RWPE1 (cell line): ENCODE data around the gene NHS.

Source experiments
- CTCF ChIA-PET: fragments of 350-600 bp; sonication (Branson Sonifier 250); formaldehyde crosslinking; extraction: SDS; loops from one replicate; lab custom pipeline; 2021; lab: Yijun Ruan, JAX
- POLR2A ChIA-PET: fragments of 400-600 bp; formaldehyde crosslinking; extraction: SDS; loops from one replicate; lab custom pipeline; 2020; ENCODE audit warnings: antibody characterized with exemption; ENCODE audit not compliant: low non-redundant PET; lab: Yijun Ruan, JAX
- DNase-seq: peaks from one replicate; pipeline ENCODE4 v3.0.0; 2012; ENCODE audit warnings: low spot score
- H3K27ac ChIP-seq: fragments of 450-650 bp; 2 replicates; pipeline ENCODE4 v1.5.1; 2017
- TF ChIP-seq, protein P1 (sequence below): fragments of 450-650 bp; conservative IDR thresholded peaks from 2 replicates; pipeline ENCODE4 v1.5.1; 2017; ENCODE audit warnings: low read depth, mild to moderate bottlenecking

Gene NHS

GRCh38 chrX:17374619-17375366 lies at the start of gene NHS:
Gene NHS (plus strand): TSS chrX:17375200. CDS start chrX:17375758, 558 bp downstream.
- peak; percentile 69 for DNase-seq
- ChIA-PET POLR2A (no interaction called here), CTCF (no interaction called here)
- TF ChIP-seq, protein P1, sequence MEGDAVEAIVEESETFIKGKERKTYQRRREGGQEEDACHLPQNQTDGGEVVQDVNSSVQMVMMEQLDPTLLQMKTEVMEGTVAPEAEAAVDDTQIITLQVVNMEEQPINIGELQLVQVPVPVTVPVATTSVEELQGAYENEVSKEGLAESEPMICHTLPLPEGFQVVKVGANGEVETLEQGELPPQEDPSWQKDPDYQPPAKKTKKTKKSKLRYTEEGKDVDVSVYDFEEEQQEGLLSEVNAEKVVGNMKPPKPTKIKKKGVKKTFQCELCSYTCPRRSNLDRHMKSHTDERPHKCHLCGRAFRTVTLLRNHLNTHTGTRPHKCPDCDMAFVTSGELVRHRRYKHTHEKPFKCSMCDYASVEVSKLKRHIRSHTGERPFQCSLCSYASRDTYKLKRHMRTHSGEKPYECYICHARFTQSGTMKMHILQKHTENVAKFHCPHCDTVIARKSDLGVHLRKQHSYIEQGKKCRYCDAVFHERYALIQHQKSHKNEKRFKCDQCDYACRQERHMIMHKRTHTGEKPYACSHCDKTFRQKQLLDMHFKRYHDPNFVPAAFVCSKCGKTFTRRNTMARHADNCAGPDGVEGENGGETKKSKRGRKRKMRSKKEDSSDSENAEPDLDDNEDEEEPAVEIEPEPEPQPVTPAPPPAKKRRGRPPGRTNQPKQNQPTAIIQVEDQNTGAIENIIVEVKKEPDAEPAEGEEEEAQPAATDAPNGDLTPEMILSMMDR, result peak; percentile 68
- H3K27ac ChIP-seq, result peak within 1 kb of the TSS; percentile 85

- ChIA-PET CTCF (no interaction called here), POLR2A (no interaction called here)
- no peak overlapping the region for H3K27ac ChIP-seq
- TF ChIP-seq, protein P1, result no peak
- no peak for DNase-seq
These were observed 46.2 kb upstream of the NHS start for GRCh38 chrX:17328837-17329236.

GRCh38 chrX:17336377-17336776 lies 38.6 kb upstream of the NHS start:
- POLR2A ChIA-PET, result no interaction called here
- H3K27ac ChIP-seq, result no peak overlapping the region
- DNase-seq, result no peak
- TF ChIP-seq, protein P1, result no peak
- CTCF ChIA-PET, result no interaction called here

GRCh38 chrX:17355976-17356375 lies 19.0 kb upstream of the NHS start:
- no peak for DNase-seq
- no peak overlapping the region for H3K27ac ChIP-seq
- TF ChIP-seq, protein P1, result no peak
- CTCF ChIA-PET, result no interaction called here
- POLR2A ChIA-PET, result no interaction called here

DNA sequence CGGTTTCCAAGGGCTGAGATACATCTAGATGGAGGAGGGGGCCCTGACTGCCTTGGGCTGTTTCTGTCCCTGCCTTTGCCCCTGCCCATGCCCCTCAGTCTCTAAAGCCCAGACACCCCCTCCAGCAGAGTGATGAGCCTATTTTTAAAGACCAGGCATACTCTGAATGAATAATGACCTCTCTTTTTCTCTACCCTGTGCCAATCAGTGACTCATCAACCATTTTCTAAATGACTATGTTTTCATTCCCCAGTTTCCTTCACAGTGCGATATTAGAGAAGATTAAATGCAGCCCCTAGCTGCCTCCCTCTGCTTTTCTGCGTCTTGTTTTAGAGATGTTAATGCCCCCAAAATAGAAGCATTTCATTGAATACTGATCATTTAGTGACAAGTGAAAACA lies 15.5 kb upstream of the NHS start:
- no peak overlapping the region for H3K27ac ChIP-seq
- no peak for DNase-seq
- POLR2A ChIA-PET, result no interaction called here
- CTCF ChIA-PET, result no interaction called here
- TF ChIP-seq, protein P1, result no peak

DNA sequence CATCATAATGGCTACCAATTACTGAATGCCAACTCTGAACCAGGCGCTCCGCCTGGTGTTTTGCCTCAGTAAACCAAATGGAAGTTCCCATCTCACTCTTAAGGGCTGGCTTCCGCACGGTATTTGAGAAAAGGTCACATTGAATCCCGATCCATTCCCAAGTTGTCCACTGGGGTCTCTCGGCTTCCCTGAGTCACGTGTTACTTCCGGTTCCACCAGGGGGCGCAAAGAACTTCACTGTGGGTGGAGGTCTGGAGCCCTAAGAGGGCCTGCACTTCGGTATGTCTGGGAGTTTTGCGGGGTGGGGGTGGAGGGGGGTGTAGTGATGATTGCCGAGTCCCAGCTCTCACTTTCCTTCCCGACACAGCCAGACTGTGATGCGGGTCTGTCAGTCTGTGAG lies 13.4 kb upstream of the NHS start:
- no peak overlapping the region for H3K27ac ChIP-seq
- ChIA-PET POLR2A (no interaction called here), CTCF (no interaction called here)
- DNase-seq, result no peak
- TF ChIP-seq, protein P1, result no peak
